ENCODE measurements around the gene PDCD2. TPM values are rescaled to one million over a fixed set of nuclear protein-coding genes. Genes with fewer than 3 reads are reported as not detected.

PDCD2 gene
- total and polyA plus RNA-seq, 2 experiments from 2014 or later: 145 to 181 TPM

DNA sequence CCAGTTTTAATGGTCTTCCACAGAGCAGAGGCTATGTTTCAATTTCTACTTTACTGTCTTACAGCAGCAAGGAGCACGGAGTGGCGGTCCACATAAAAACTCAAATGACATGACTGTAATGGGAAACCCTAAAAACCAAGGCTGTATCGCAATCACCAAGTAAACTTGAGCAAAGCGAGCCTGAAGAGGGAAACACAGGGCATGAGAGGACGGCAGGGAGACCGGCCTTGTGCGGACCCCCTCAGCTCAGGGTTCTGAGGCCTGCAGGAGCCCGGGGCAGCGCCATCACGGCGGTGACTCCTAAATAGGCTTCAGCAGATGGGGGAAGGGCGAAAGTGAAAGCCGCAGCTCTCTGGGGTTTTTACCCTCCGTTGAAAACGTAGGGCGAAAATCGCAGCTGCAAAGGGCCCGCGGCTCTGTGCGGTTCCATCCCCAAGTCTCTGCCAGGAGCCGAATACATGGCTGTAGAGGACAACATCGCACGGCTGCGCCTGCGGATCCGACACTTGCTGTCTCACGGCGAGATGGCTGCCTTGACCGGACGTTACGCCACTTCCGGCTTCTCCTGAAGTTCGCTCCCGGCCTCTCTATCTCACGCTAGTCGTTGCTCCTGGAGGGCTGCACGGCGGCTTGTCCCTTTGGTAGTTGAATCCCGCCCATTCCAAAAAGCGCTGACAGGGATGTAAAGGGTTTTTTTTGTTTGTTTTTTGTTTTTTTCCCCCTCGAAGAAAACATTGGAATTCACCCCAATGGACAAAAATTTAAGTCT is 31.5 kb downstream of the PDCD2 start, which contains the start of gene PSMB1 (continued):
- TF ChIP-seq, protein P1, sequence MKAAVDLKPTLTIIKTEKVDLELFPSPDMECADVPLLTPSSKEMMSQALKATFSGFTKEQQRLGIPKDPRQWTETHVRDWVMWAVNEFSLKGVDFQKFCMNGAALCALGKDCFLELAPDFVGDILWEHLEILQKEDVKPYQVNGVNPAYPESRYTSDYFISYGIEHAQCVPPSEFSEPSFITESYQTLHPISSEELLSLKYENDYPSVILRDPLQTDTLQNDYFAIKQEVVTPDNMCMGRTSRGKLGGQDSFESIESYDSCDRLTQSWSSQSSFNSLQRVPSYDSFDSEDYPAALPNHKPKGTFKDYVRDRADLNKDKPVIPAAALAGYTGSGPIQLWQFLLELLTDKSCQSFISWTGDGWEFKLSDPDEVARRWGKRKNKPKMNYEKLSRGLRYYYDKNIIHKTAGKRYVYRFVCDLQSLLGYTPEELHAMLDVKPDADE (IDR thresholded peaks at IDR 0.05): peak; percentile 86
- TF ChIP-seq CREB1 (CRISPR knock-in tag; IDR thresholded peaks at IDR 0.05; ENCODE audit: low read depth) (peak; percentile 93), POLR2AphosphoS5 (IDR thresholded peaks at IDR 0.05; ENCODE audit: low read depth) (peak; percentile 92), EZH2phosphoT487 (IDR thresholded peaks at IDR 0.05; ENCODE audit: unreplicated experiment) (no peak), NANOG (IDR thresholded peaks at IDR 0.05; ENCODE audit: borderline replicate concordance) (no peak)
- TF ChIP-seq, protein P2, sequence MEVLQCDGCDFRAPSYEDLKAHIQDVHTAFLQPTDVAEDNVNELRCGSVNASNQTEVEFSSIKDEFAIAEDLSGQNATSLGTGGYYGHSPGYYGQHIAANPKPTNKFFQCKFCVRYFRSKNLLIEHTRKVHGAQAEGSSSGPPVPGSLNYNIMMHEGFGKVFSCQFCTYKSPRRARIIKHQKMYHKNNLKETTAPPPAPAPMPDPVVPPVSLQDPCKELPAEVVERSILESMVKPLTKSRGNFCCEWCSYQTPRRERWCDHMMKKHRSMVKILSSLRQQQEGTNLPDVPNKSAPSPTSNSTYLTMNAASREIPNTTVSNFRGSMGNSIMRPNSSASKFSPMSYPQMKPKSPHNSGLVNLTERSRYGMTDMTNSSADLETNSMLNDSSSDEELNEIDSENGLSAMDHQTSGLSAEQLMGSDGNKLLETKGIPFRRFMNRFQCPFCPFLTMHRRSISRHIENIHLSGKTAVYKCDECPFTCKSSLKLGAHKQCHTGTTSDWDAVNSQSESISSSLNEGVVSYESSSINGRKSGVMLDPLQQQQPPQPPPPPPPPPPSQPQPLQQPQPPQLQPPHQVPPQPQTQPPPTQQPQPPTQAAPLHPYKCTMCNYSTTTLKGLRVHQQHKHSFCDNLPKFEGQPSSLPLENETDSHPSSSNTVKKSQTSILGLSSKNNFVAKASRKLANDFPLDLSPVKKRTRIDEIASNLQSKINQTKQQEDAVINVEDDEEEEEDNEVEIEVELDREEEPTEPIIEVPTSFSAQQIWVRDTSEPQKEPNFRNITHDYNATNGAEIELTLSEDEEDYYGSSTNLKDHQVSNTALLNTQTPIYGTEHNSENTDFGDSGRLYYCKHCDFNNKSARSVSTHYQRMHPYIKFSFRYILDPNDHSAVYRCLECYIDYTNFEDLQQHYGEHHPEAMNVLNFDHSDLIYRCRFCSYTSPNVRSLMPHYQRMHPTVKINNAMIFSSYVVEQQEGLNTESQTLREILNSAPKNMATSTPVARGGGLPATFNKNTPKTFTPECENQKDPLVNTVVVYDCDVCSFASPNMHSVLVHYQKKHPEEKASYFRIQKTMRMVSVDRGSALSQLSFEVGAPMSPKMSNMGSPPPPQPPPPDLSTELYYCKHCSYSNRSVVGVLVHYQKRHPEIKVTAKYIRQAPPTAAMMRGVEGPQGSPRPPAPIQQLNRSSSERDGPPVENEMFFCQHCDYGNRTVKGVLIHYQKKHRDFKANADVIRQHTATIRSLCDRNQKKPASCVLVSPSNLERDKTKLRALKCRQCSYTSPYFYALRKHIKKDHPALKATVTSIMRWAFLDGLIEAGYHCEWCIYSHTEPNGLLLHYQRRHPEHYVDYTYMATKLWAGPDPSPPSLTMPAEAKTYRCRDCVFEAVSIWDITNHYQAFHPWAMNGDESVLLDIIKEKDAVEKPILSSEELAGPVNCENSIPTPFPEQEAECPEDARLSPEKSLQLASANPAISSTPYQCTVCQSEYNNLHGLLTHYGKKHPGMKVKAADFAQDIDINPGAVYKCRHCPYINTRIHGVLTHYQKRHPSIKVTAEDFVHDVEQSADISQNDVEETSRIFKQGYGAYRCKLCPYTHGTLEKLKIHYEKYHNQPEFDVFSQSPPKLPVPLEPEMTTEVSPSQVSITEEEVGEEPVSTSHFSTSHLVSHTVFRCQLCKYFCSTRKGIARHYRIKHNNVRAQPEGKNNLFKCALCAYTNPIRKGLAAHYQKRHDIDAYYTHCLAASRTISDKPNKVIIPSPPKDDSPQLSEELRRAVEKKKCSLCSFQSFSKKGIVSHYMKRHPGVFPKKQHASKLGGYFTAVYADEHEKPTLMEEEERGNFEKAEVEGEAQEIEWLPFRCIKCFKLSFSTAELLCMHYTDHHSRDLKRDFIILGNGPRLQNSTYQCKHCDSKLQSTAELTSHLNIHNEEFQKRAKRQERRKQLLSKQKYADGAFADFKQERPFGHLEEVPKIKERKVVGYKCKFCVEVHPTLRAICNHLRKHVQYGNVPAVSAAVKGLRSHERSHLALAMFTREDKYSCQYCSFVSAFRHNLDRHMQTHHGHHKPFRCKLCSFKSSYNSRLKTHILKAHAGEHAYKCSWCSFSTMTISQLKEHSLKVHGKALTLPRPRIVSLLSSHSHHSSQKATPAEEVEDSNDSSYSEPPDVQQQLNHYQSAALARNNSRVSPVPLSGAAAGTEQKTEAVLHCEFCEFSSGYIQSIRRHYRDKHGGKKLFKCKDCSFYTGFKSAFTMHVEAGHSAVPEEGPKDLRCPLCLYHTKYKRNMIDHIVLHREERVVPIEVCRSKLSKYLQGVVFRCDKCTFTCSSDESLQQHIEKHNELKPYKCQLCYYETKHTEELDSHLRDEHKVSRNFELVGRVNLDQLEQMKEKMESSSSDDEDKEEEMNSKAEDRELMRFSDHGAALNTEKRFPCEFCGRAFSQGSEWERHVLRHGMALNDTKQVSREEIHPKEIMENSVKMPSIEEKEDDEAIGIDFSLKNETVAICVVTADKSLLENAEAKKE (CRISPR knock-in tag; IDR thresholded peaks at IDR 0.05): no peak

DNA sequence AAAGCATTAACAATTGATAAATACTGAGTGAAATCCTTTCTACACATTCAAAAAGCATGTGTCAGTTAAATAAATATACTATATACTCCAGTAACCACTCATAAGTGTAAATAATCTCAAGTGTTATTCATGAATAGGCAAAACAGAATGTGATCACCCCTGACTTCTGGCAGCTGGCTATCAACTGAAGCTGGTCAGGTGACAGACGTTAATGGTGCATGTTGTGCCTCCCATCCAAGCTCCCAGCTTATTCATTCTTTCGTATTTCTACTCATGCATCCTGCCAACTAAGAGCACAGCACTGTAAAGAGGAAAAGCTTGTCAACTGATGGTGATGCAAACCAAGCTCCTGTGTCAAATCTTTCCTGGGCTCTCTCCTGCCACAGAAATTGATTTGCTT is 39.0 kb downstream of the PDCD2 start:
- H3K27me3 ChIP-seq (ENCODE audit: insufficient read depth): no peaks in the 10 kb centered on the region
- H3K4me3 ChIP-seq: no peak overlapping the region
- peaks cover 67% of the 10 kb centered on the region for H3K36me3 ChIP-seq (ENCODE audit: insufficient read depth)
- H3K4me2 ChIP-seq: no peak overlapping the region
- DNase-seq (ENCODE audit: low spot score) (no peak), ATAC-seq (no peak)
- no peak overlapping the region for H2AFZ ChIP-seq
- Mint-ChIP-seq H3K4me1 (peaks cover 5% of the 10 kb centered on the region), H3K27ac (no peak overlapping the region), H3K27me3 (ENCODE audit: insufficient read depth, low read depth, poor library complexity) (no peaks in the 10 kb centered on the region), H3K9me3 (no peaks in the 10 kb centered on the region), H3K4me3 (no peak overlapping the region), H3K36me3 (ENCODE audit: low read depth) (peaks cover 86% of the 10 kb centered on the region)
- no peaks in the 10 kb centered on the region for H3K9me2 ChIP-seq (ENCODE audit: insufficient read depth)
- peaks cover 5% of the 10 kb centered on the region; the same call in 1 of the 2 replicates for H3K4me1 ChIP-seq (ENCODE audit: insufficient read depth)
- peaks cover 90% of the 10 kb centered on the region for H3K79me2 ChIP-seq (replicated peaks; ENCODE audit: insufficient read depth)
- no peak overlapping the region for H3K27ac ChIP-seq (ENCODE audit: low read depth)
- H4K20me1 ChIP-seq (replicated peaks; ENCODE audit: insufficient read depth): peaks cover 34% of the 10 kb centered on the region
- H3F3A ChIP-seq (replicated peaks; ENCODE audit: low read depth): no peaks in the 10 kb centered on the region; the same call in 1 of the 2 replicates
- TF ChIP-seq JUNB (IDR thresholded peaks at IDR 0.05; ENCODE audit: unreplicated experiment) (no peak), CREB1 (CRISPR knock-in tag; IDR thresholded peaks at IDR 0.05; ENCODE audit: low read depth) (no peak), EZH2 (IDR thresholded peaks at IDR 0.05; ENCODE audit: low read depth, unreplicated experiment) (no peak), EZH2phosphoT487 (IDR thresholded peaks at IDR 0.05; ENCODE audit: unreplicated experiment) (no peak), ZNF331 (CRISPR knock-in tag; IDR thresholded peaks at IDR 0.05; ENCODE audit: low read depth) (no peak), ZNF114 (CRISPR knock-in tag; IDR thresholded peaks at IDR 0.05) (no peak)
- TF ChIP-seq, protein P3, sequence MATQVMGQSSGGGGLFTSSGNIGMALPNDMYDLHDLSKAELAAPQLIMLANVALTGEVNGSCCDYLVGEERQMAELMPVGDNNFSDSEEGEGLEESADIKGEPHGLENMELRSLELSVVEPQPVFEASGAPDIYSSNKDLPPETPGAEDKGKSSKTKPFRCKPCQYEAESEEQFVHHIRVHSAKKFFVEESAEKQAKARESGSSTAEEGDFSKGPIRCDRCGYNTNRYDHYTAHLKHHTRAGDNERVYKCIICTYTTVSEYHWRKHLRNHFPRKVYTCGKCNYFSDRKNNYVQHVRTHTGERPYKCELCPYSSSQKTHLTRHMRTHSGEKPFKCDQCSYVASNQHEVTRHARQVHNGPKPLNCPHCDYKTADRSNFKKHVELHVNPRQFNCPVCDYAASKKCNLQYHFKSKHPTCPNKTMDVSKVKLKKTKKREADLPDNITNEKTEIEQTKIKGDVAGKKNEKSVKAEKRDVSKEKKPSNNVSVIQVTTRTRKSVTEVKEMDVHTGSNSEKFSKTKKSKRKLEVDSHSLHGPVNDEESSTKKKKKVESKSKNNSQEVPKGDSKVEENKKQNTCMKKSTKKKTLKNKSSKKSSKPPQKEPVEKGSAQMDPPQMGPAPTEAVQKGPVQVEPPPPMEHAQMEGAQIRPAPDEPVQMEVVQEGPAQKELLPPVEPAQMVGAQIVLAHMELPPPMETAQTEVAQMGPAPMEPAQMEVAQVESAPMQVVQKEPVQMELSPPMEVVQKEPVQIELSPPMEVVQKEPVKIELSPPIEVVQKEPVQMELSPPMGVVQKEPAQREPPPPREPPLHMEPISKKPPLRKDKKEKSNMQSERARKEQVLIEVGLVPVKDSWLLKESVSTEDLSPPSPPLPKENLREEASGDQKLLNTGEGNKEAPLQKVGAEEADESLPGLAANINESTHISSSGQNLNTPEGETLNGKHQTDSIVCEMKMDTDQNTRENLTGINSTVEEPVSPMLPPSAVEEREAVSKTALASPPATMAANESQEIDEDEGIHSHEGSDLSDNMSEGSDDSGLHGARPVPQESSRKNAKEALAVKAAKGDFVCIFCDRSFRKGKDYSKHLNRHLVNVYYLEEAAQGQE (IDR thresholded peaks at IDR 0.05; ENCODE audit: unreplicated experiment): no peak
- TF ChIP-seq, protein P4, sequence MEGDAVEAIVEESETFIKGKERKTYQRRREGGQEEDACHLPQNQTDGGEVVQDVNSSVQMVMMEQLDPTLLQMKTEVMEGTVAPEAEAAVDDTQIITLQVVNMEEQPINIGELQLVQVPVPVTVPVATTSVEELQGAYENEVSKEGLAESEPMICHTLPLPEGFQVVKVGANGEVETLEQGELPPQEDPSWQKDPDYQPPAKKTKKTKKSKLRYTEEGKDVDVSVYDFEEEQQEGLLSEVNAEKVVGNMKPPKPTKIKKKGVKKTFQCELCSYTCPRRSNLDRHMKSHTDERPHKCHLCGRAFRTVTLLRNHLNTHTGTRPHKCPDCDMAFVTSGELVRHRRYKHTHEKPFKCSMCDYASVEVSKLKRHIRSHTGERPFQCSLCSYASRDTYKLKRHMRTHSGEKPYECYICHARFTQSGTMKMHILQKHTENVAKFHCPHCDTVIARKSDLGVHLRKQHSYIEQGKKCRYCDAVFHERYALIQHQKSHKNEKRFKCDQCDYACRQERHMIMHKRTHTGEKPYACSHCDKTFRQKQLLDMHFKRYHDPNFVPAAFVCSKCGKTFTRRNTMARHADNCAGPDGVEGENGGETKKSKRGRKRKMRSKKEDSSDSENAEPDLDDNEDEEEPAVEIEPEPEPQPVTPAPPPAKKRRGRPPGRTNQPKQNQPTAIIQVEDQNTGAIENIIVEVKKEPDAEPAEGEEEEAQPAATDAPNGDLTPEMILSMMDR (conservative IDR thresholded peaks at IDR 0.05; ENCODE audit: low read depth in 2 of 2): no peak
